Endodermal cell (in vitro differentiated cells): ENCODE data around the gene STX17. TPM values are rescaled to one million over a fixed set of nuclear protein-coding genes. Genes with fewer than 3 reads are reported as not detected.

Experiments
- DNase-seq: peaks from one replicate; pipeline ENCODE4 v3.0.0-alpha.2; 2017
- H3K27ac ChIP-seq: 2 replicates; pipeline ENCODE4 v1.5.1; 2013; ENCODE audit warnings: mild to moderate bottlenecking, low read depth, low read length, moderate library complexity
- H3K27me3 ChIP-seq: 2 replicates; pipeline ENCODE4 v1.6.1; 2013; ENCODE audit warnings: mild to moderate bottlenecking, low read length, moderate library complexity; ENCODE audit not compliant: insufficient read depth, control insufficient read depth, poor library complexity, severe bottlenecking
- H3K36me3 ChIP-seq: 2 replicates; pipeline ENCODE4 v1.7.0; 2013; ENCODE audit warnings: mild to moderate bottlenecking, low read length, moderate library complexity; ENCODE audit not compliant: control insufficient read depth, insufficient read depth
- H3K4me1 ChIP-seq: one replicate; pipeline ENCODE4 v1.7.0; 2013; ENCODE audit warnings: low read length; ENCODE audit not compliant: control insufficient read depth, insufficient read depth
- H3K4me3 ChIP-seq: 2 replicates; pipeline ENCODE4 v1.5.1; 2013; ENCODE audit warnings: mild to moderate bottlenecking, low read length, moderate library complexity
- H3K9ac ChIP-seq: 2 replicates; pipeline ENCODE4 v1.6.1; 2013; ENCODE audit warnings: mild to moderate bottlenecking, low read length, moderate library complexity; ENCODE audit not compliant: poor library complexity, severe bottlenecking; ENCODE audit errors: extremely low read depth
- H3K9me3 ChIP-seq: 2 replicates; pipeline ENCODE4 v1.6.1; 2013; ENCODE audit warnings: mild to moderate bottlenecking, low read length, moderate library complexity; ENCODE audit not compliant: control insufficient read depth
- H3K27ac Mint-ChIP-seq: 2 replicates; pipeline ENCODE4 v1.8.0; 2020; ENCODE audit warnings: mixed read lengths
- H3K27me3 Mint-ChIP-seq: 2 replicates; pipeline ENCODE4 v1.8.0; 2021; ENCODE audit warnings: mild to moderate bottlenecking, mixed read lengths; ENCODE audit not compliant: insufficient read depth
- H3K36me3 Mint-ChIP-seq: 2 replicates; pipeline ENCODE4 v1.8.0; 2020; ENCODE audit warnings: low read depth, mixed read lengths
- H3K4me1 Mint-ChIP-seq: 2 replicates; pipeline ENCODE4 v1.8.0; 2020; ENCODE audit warnings: mixed read lengths
- H3K4me3 Mint-ChIP-seq: 2 replicates; pipeline ENCODE4 v1.8.0; 2020; ENCODE audit warnings: mild to moderate bottlenecking, moderate library complexity, mixed read lengths
- H3K9me3 Mint-ChIP-seq: 2 replicates; pipeline ENCODE4 v1.8.0; 2020; ENCODE audit warnings: mild to moderate bottlenecking, mixed read lengths
- WGBS, 2 experiments: methylation state at CpG; one replicate each; pipeline versions ENCODE4 v1.1.5 to v1.1.7; 2013; ENCODE audit warnings: missing lambda C conversion rate in 2 of 2, mixed read lengths in 1 of 2; ENCODE audit not compliant: insufficient coverage in 1 of 2, insufficient read length in 1 of 2; 5-methylcytosine and 5-hydroxymethylcytosine counted together
- total RNA-seq, 2 donors: library from RNA; stranded (reverse); fragmentation: NEBNext Ultra II Directional in 1 of 2; extraction: Animal tissue kit (Norgen Biotek cat#: 25700) in 1 of 2; gene quantifications; 2 replicates in 1 of 2; 3 replicates in 1 of 2; pipeline ENCODE4 v1.2.1, GENCODE V29; 2021
- TF ChIP-seq, protein P1 (sequence below): fragments of 200-600 bp; sonication (generic); conservative IDR thresholded peaks from 2 replicates; pipeline ENCODE4 v1.5.0; 2021; ENCODE audit warnings: antibody characterized with exemption, mild to moderate bottlenecking

STX17 gene
- total RNA-seq, 2 donors from 2014 or later, result 31.6 to 47.4 TPM

DNA sequence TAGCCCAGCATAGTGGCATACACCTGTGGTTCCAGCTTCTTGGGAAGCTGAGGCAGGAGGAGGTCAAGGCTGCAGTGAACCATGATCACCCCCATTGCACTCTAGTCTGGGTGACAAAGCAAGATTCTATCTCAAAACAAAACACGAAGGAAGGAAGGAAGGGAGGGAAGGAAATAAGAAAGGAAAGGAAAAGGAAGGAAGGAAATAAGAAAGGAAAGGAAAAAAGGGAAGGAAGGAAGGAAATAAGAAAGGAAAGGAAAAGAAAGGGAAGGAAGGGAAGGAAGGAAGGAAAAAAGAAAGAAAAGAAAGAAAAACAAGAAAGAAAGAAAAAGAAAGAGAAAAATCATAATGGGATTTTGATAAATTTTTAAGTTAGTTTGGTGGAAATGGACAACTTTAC lies 3.1 kb upstream of the STX17 start:
- peaks cover 9% of the 10 kb centered on the region for H3K27me3 Mint-ChIP-seq
- H3K9me3 Mint-ChIP-seq, result peaks cover 6% of the 10 kb centered on the region
- no peaks in the 10 kb centered on the region for H3K36me3 ChIP-seq
- no peak overlapping the region for H3K27ac ChIP-seq
- no peaks in the 10 kb centered on the region for H3K4me1 ChIP-seq
- TF ChIP-seq, protein P1, sequence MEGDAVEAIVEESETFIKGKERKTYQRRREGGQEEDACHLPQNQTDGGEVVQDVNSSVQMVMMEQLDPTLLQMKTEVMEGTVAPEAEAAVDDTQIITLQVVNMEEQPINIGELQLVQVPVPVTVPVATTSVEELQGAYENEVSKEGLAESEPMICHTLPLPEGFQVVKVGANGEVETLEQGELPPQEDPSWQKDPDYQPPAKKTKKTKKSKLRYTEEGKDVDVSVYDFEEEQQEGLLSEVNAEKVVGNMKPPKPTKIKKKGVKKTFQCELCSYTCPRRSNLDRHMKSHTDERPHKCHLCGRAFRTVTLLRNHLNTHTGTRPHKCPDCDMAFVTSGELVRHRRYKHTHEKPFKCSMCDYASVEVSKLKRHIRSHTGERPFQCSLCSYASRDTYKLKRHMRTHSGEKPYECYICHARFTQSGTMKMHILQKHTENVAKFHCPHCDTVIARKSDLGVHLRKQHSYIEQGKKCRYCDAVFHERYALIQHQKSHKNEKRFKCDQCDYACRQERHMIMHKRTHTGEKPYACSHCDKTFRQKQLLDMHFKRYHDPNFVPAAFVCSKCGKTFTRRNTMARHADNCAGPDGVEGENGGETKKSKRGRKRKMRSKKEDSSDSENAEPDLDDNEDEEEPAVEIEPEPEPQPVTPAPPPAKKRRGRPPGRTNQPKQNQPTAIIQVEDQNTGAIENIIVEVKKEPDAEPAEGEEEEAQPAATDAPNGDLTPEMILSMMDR, result no peak
- H3K9ac ChIP-seq, result no peak overlapping the region
- no peak overlapping the region for H3K4me3 Mint-ChIP-seq
- peaks cover 16% of the 10 kb centered on the region for H3K4me1 Mint-ChIP-seq
- no peak overlapping the region for H3K4me3 ChIP-seq
- H3K27me3 ChIP-seq, result no peaks in the 10 kb centered on the region
- H3K27ac Mint-ChIP-seq, result no peak overlapping the region
- no peak for DNase-seq
- WGBS, 2 experiments, result 86 to 88% methylated on average over 1 of the region's 1 CpG
- no peaks in the 10 kb centered on the region for H3K36me3 Mint-ChIP-seq
- H3K9me3 ChIP-seq, result no peaks in the 10 kb centered on the region

DNA sequence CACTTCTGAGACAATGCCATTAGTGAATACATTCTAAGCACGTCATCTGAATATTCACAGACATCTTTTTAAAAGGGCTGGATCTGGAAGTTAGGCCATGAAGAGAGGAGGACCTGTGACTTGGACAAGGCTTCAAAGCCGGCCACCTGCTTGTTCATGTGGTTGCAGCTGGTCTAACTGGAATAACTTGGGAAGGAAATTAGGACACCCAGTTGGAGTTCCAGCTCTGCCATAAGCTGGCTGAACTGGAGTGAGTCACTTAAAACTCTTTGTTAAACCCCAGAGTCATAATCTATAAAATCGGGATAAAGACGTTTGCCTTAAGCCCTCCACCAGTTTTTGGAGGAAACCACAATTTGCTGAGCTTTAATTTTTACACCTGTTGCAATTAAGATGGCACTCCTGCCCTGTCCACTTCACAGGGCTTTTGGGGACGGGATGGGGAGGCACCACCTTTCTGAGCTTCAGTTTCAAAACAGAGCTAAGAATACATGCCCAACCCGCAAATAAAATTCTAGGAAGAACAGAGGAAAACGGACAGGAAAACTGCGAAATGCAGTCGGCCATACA lies 536 bp upstream of the STX17 start:
- Mint-ChIP-seq H3K4me3 (peak overlapping the region; percentile 86), H3K9me3 (peaks cover 6% of the 10 kb centered on the region), H3K27me3 (peaks cover 8% of the 10 kb centered on the region), H3K4me1 (peaks cover 19% of the 10 kb centered on the region), H3K27ac (no peak overlapping the region), H3K36me3 (no peaks in the 10 kb centered on the region)
- peak overlapping the region; percentile 22 for H3K9ac ChIP-seq
- H3K9me3 ChIP-seq, result no peaks in the 10 kb centered on the region
- no peak overlapping the region for H3K27ac ChIP-seq
- 69 to 74% methylated on average over 8 to 9 of the region's 9 CpGs for WGBS, 2 experiments
- DNase-seq, result no peak
- TF ChIP-seq, protein P1, result no peak
- H3K27me3 ChIP-seq, result no peaks in the 10 kb centered on the region
- H3K4me1 ChIP-seq, result no peaks in the 10 kb centered on the region
- H3K4me3 ChIP-seq, result peak overlapping the region; percentile 78
- no peaks in the 10 kb centered on the region for H3K36me3 ChIP-seq

DNA sequence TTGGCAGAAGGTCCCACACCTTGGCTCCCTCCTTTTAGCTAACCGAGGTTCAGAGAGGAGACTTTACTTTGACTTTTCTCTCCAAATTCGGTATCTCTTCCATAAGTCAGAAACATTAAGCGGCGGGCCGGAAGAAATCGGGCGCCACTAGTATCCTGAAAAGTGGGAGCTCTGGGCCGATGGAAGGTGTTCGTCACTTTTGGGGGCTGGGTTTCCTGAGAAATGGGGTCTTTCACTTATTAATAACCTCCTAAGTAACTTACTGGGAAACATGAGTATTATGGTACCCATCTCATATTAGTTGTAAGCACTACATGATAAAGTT lies 716 bp downstream of the STX17 start:
- Histone ChIP-seq H3K9me3 (no peaks in the 10 kb centered on the region), H3K9ac (peak overlapping the region; percentile 79), H3K36me3 (no peaks in the 10 kb centered on the region), H3K4me3 (peak overlapping the region; percentile 87), H3K27ac (no peak overlapping the region), H3K4me1 (no peaks in the 10 kb centered on the region), H3K27me3 (no peaks in the 10 kb centered on the region)
- peak overlapping the region; percentile 96 for H3K27ac Mint-ChIP-seq
- peaks cover 4% of the 10 kb centered on the region for H3K9me3 Mint-ChIP-seq
- no peak for DNase-seq
- peak overlapping the region; percentile 86 for H3K4me3 Mint-ChIP-seq
- 44% methylated on average over 9 of the region's 9 CpGs; no CpG with 5 or more reads in 1 of the 2 experiments for whole genome bisulfite sequencing, 2 experiments
- TF ChIP-seq, protein P1, result no peak
- peaks cover 17% of the 10 kb centered on the region for H3K4me1 Mint-ChIP-seq
- H3K36me3 Mint-ChIP-seq, result peaks cover 6% of the 10 kb centered on the region
- H3K27me3 Mint-ChIP-seq, result peaks cover 6% of the 10 kb centered on the region
